HG03442 (cell line): ENCODE results near the gene ZC3H4.
A peak's percentile ranks its signal among the peaks of the same experiment; 100 is the strongest.

Source experiments
- ATAC-seq: cut with Tn5 transposase; IDR thresholded peaks from one replicate; pipeline ENCODE4 v1.9.1; 2021; ENCODE audit warnings: mild to moderate bottlenecking, moderate library complexity; ENCODE audit not compliant: unreplicated experiment

Gene ZC3H4

GRCh38 chr19:47134545-47134944 lies 21.0 kb upstream of the ZC3H4 start:
- no peak for ATAC-seq

- no peak for ATAC-seq
Measured at GRCh38 chr19:47133021-47133471, 19.5 kb upstream of the ZC3H4 start.

DNA sequence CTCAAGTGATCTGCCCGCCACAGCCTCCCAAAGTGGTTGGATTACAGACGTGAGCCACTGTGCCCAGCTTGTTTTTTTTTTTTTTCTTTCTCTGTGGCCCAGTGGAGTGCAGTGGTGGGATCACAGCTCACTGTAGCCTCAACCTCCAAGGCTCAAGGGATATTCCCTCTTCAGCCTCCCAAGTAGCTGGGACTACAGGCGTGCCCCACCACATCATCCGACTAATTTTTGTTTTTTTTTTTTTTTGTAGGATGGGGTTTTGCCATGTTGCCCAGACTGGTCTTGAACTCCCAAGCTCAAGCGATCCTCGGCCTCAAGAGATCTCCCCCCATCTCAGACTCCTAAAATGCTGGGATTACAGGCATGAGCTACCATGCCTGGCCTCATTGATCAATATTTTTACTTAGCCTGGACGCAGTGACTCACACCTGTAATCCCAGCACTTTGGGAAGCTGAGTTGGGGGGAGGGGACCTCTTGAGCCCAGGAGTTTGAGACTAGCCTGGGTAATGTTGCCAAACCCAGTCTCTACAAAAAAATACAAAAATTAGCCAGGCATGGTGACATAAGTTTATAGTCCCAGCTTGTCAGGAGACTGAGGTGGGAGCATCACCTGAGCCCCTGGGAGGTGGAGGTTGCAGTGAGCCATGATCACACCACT lies 18.7 kb upstream of the ZC3H4 start:
- ATAC-seq = no peak

- peak; percentile 84 for ATAC-seq
Measured at GRCh38 chr19:47130589-47131227, 17.1 kb upstream of the ZC3H4 start, which contains the start of gene SAE1. Gene SAE1, plus strand, starts transcription at chr19:47130835. Its CDS starts 96 bp downstream, at chr19:47130931.

DNA sequence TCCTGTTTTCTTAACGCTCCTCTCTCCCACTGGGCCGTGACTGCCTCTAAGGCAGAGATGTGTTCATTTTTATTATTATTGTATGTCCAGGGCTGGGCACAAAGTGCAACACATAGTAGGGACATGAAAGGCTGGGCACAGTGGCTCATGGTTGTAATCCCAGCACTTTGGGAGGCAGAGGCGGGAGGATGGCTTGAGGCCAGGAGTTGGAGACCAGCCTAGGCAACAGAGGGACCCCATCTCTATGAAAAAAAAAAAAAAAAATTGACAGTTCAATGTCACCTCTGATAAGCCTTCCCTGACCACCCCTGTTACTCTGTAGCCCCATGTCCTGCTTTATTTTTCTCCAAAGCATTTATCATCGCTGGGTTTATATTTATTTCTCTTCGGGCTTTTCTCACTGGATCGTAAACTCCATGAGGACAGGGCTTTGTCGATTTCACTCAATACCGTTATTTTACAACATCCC lies 16.6 kb upstream of the ZC3H4 start:
- no peak for ATAC-seq

DNA sequence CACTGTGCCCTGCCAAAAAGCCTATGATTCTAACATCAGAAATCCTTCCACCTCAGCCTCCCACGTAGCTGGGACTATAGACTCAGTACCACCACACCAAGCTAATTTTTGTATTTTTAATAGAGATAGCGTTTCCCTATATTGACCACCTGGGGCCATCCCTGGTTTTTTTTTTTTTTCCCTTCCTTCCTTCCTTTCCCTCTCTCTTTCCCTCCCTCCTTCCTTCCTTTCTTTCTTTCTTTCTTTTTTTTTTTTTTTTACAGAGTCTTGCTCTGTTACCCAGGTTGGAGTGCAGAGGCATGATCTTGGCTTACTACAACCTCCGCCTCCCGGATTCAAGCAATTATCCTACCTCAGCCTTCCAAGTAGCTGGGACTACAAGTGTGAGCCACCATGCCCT lies 16.0 kb upstream of the ZC3H4 start:
- ATAC-seq = no peak

DNA sequence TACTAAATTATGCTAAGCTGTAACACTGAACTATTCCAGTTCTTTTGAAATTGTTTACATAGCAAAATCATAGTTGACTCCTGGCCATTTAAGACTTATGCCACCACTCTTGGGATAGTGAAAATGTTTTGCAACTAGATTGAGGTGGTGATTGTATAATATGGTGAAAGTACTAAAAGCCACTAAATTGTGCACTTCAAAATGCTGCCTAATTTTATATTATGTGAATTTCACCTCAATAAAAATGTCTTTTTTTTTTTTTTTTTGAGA lies 12.0 kb upstream of the ZC3H4 start:
- ATAC-seq = no peak

DNA sequence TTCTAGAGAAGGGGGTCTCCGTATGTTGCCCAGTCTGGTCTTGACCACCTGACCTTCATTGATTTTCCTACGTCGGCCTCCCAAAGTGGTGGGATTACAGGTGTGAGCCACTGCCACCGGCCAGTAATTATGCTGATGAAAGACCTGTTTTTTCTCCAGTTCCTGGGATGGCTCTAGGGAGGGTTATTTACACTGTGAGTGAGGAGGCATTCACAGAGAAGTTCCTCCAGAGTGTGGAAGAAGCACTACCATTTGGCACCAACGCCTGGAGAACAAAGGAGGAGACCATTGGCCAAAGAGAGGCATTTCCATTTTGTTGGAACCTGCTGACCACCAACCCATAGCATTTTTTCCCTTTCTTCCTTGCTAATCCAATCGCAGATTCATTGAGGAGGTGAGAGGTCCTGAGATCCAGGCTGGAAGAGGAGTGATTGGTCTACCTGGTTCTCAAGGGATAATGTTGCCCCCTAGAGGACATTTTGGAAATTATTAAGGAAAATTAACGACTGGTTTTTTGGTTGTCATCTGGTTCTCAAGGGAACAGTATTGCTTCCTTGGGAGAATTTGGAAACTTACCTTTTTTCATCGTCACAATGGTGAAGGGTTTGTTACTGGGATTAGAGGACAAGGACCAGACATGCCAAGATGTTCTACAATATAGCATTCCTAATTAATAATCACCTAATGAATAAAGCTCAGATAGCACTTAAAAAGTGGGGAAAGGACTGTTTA lies 11.5 kb upstream of the ZC3H4 start:
- ATAC-seq = no peak

DNA sequence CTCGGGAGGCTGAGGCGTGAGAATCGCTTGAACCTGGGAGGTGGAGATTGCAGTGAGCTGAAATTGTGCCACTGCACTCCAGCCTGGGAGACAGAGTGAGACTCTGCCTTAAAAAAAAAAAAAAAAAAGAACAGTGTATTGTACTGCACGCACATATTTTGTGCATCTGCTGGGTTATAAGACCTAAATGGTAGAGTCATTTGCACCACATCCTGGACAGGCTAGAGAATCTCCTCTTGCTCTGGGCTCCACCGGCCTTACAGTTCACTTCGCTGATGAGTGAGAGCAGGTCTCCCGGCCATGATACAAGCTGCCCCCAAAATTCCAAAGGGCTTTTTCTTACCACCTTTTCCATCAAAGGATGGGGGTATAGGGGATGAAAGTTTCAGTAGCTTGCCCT lies 9.8 kb upstream of the ZC3H4 start:
- no peak for ATAC-seq

DNA sequence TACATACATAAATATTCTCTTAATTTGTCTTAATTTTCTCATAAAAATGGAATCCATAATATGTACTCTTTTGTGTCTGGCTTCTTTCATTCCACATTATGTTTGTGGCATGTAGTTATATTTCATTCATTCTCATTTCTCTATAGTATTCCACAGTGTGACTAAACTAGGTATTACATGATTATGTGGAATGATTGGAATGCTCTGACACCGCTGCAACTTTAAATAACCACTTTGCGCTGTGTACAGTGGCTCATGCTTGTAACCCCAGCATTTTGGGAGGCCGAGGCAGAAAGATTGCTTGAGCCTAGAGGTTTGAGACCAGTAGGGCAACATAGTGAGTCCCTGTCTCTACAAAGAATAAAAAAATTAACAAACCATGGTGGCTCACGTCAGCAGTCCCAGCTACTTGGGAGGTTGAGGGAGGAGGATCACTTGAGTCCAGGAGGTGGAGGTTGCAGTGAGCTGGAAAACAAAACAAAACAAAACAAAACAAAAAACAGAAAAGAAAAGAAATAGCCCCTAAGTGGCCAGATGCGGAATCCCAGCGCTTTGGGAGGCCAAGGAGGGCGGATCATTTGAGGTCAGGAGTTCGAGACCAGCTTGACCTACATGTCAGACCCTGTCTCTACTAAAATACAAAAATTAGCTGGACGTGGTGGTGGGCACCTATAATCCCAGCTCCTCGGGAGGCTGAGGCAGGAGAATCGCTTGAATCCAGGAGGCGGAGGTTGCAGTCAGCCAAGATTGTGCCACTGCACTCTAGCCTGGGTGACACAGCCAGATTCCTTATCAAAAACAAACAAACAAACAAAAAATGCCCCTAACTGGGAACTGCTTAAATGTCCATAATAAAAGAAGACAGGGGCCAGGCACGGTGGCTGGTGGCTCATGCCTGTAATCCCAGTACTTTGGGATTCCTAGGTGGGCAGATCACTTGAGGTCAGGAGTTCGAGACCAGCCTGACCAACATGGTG lies 9.1 kb upstream of the ZC3H4 start:
- no peak for ATAC-seq

- no peak for ATAC-seq
Measured at GRCh38 chr19:47120470-47121067, 7.0 kb upstream of the ZC3H4 start.

- ATAC-seq = no peak
Measured at GRCh38 chr19:47113850-47114651, 475 bp upstream of the ZC3H4 start.

- peak; percentile 9 for ATAC-seq
Measured at GRCh38 chr19:47112166-47112996, 1.2 kb downstream of the ZC3H4 start.

- ATAC-seq = no peak
Measured at GRCh38 chr19:47111682-47112165, 1.9 kb downstream of the ZC3H4 start.

GRCh38 chr19:47111006-47111621 lies 2.5 kb downstream of the ZC3H4 start:
- no peak for ATAC-seq

GRCh38 chr19:47110521-47111005 lies 3.0 kb downstream of the ZC3H4 start:
- no peak for ATAC-seq

DNA sequence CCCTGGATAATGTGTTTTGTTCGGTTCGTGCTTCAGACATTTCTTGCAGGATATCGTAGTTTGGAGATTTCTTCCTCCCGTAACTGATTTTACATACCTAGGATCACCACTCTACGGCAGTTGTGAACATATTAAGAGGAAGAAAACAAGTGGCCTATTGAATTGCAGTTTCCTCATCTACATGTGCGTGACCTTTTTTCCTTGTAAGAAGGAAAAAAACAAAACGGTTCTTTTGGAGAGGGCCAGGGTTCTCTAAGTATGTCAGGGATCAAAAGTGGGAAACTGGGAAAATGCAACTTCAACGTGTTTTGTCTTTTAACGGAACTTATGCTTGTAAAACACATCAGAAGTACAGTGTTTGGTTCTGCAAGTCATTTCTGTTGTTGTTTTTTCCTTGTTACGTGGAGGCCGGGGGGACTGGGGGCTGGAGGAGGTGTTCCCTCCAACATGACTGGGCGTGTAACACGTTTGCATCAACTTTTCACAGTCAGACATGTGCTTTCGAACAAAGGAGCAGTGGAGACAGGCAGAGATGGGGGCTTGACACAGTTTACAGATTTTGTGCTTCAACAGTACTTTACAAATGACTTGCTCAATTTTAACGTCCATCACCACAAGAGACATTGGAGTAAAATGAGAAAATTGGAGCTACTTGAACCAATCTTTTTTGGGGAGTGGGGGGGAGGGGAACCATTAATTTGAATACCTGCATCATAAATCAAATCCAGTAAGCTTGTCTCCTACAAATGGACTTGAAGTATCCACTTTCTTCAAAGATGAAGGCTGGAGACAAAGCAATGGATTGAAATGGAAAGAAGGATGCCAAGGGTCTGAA lies 3.8 kb downstream of the ZC3H4 start:
- no peak for ATAC-seq
